Fibroblast of lung (primary cell): ENCODE data around the gene NLRP14. TPM values are rescaled to one million over a fixed set of nuclear protein-coding genes. Genes with fewer than 3 reads are reported as not detected.

Source experiments
- DNase-seq, 2 donors: peaks; one replicate each; pipeline versions ENCODE4 v3.0.0 to v3.0.0-alpha.2; 2010; ENCODE audit warnings: low read depth in 2 of 2
- H2AFZ ChIP-seq: 2 replicates; pipeline ENCODE4 v1.5.1; 2012; ENCODE audit warnings: low read length, control low read depth, inconsistent platforms
- H3K27ac ChIP-seq: 2 replicates; pipeline ENCODE4 v1.5.1; 2011; ENCODE audit warnings: low read length, control low read depth; ENCODE audit not compliant: insufficient read depth
- H3K27me3 ChIP-seq: 2 replicates; pipeline ENCODE4 v1.5.1; 2011; ENCODE audit warnings: mild to moderate bottlenecking, low read length; ENCODE audit not compliant: control insufficient read depth, insufficient read depth
- H3K36me3 ChIP-seq: 2 replicates; pipeline ENCODE4 v1.5.1; 2011; ENCODE audit warnings: low read length; ENCODE audit not compliant: control insufficient read depth, insufficient read depth
- H3K4me1 ChIP-seq: 2 replicates; pipeline ENCODE4 v1.5.1; 2011; ENCODE audit warnings: low read length; ENCODE audit not compliant: control insufficient read depth, insufficient read depth; ENCODE audit errors: extremely low read depth
- H3K4me2 ChIP-seq: 2 replicates; pipeline ENCODE4 v1.5.1; 2011; ENCODE audit warnings: low read length, control low read depth; ENCODE audit not compliant: insufficient read depth; ENCODE audit errors: extremely low read depth
- H3K4me3 ChIP-seq, 4 experiments: fragments of 200-600 bp in 1 of 4; sonication (generic) in 1 of 4; replicated peaks in 1 of 4; 2 replicates each; pipeline ENCODE4 v1.5.1; 2011 to 2016; ENCODE audit warnings: low read length in 4 of 4, low read depth in 3 of 4, mild to moderate bottlenecking in 3 of 4, control low read depth in 2 of 4, inconsistent platforms in 1 of 4, mixed read lengths in 1 of 4; ENCODE audit not compliant: insufficient read depth in 1 of 4; ENCODE audit errors: control extremely low read depth in 1 of 4
- H3K79me2 ChIP-seq: 2 replicates; pipeline ENCODE4 v1.5.1; 2012; ENCODE audit warnings: mild to moderate bottlenecking, low read length, inconsistent platforms; ENCODE audit not compliant: control insufficient read depth, insufficient read depth
- H3K9ac ChIP-seq: 2 replicates; pipeline ENCODE4 v1.5.1; 2011; ENCODE audit warnings: mild to moderate bottlenecking, low read length, control low read depth; ENCODE audit not compliant: insufficient read depth
- H3K9me3 ChIP-seq: 2 replicates; pipeline ENCODE4 v1.5.1; 2012; ENCODE audit warnings: low read depth, low read length; ENCODE audit not compliant: control insufficient read depth, insufficient read depth
- H4K20me1 ChIP-seq: 2 replicates; pipeline ENCODE4 v1.5.1; 2011; ENCODE audit warnings: low read length; ENCODE audit not compliant: control insufficient read depth, insufficient read depth; ENCODE audit errors: extremely low read depth
- CTCF ChIP-seq, 2 donors: IDR thresholded peaks in 1 of 2; conservative IDR thresholded peaks in 1 of 2; 1 replicate in 1 of 2; 2 replicates in 1 of 2; pipeline ENCODE4 v1.5.1; 2011 to 2012; ENCODE audit warnings: low read length in 2 of 2, control low read depth in 1 of 2, inconsistent platforms in 1 of 2, low read depth in 1 of 2, mild to moderate bottlenecking in 1 of 2
- EZH2 ChIP-seq: IDR thresholded peaks from 2 replicates; pipeline ENCODE4 v1.5.1; 2012; ENCODE audit warnings: low read length, control low read depth, mild to moderate bottlenecking; ENCODE audit errors: missing control alignments
- polyA plus RNA-seq, 2 donors: library from polyadenylated mRNA; depleted of rRNA in 1 of 2; stranded (reverse) in 1 of 2; unstranded in 1 of 2; fragments of >200 nt; gene quantifications; 2 replicates each; pipeline ENCODE4 v1.2.1, GENCODE V29; 2011 to 2012; ENCODE audit warnings: missing spikeins in 1 of 2
- total RNA-seq: library from RNA; depleted of rRNA; stranded (reverse); fragments of >200 nt; gene quantifications from 2 replicates; pipeline ENCODE4 v1.2.1, GENCODE V29; 2014

The NLRP14 gene
- total and polyA plus RNA-seq, 2 donors (not counting 1 experiment from before 2014, with no cell fraction given): 0.05 to 0.17 TPM

- Histone ChIP-seq H3K36me3 (no peaks in the 10 kb centered on the region), H3K4me1 (peaks cover 2% of the 10 kb centered on the region), H3K4me2 (no peak overlapping the region), H3K9me3 (no peaks in the 10 kb centered on the region), H3K27me3 (no peaks in the 10 kb centered on the region), H4K20me1 (no peaks in the 10 kb centered on the region), H3K79me2 (no peaks in the 10 kb centered on the region), H2AFZ (no peak overlapping the region), H3K9ac (no peak overlapping the region), H3K27ac (no peak overlapping the region), H3K4me3 (no peak overlapping the region)
- peak in 1 of 2 donors; percentile 1 for DNase-seq
- no peak for TF ChIP-seq CTCF (conservative IDR thresholded peaks at IDR 0.05 in 1 of 2, IDR thresholded peaks at IDR 0.05 in 1 of 2; ENCODE audit: low read depth in 1 of 2, low read length in 2 of 2)
Observed at GRCh38 chr11:7056828-7057513, 36.7 kb downstream of the NLRP14 start.

GRCh38 chr11:7057641-7058040, 37.4 kb downstream of the NLRP14 start:
- Histone ChIP-seq H3K9ac (no peak overlapping the region), H2AFZ (peak overlapping the region; percentile 50), H4K20me1 (no peaks in the 10 kb centered on the region), H3K36me3 (no peaks in the 10 kb centered on the region), H3K79me2 (no peaks in the 10 kb centered on the region), H3K4me3 (no peak overlapping the region), H3K4me1 (peaks cover 2% of the 10 kb centered on the region), H3K27ac (no peak overlapping the region), H3K4me2 (peak overlapping the region; percentile 19), H3K9me3 (no peaks in the 10 kb centered on the region), H3K27me3 (no peaks in the 10 kb centered on the region)
- no peak for TF ChIP-seq EZH2
- TF ChIP-seq CTCF (conservative IDR thresholded peaks at IDR 0.05 in 1 of 2, IDR thresholded peaks at IDR 0.05 in 1 of 2; ENCODE audit: low read depth in 1 of 2, low read length in 2 of 2): no peak
- no peak for DNase-seq

- no peak overlapping the region for H2AFZ ChIP-seq
- peak; percentile 44 to 58 for DNase-seq
- no peaks in the 10 kb centered on the region for H4K20me1 ChIP-seq
- H3K36me3 ChIP-seq: no peaks in the 10 kb centered on the region
- no peak overlapping the region for H3K27ac ChIP-seq
- no peaks in the 10 kb centered on the region for H3K27me3 ChIP-seq
- no peak overlapping the region for H3K9ac ChIP-seq
- H3K9me3 ChIP-seq: no peaks in the 10 kb centered on the region
- H3K4me1 ChIP-seq: peaks cover 2% of the 10 kb centered on the region
- no peak overlapping the region for H3K4me2 ChIP-seq
- H3K4me3 ChIP-seq: no peak overlapping the region
- TF ChIP-seq CTCF (conservative IDR thresholded peaks at IDR 0.05 in 1 of 2, IDR thresholded peaks at IDR 0.05 in 1 of 2; ENCODE audit: low read depth in 1 of 2, low read length in 2 of 2): no peak
- no peak for TF ChIP-seq EZH2
- H3K79me2 ChIP-seq: no peaks in the 10 kb centered on the region
Observed at GRCh38 chr11:7060868-7061267, 40.6 kb downstream of the NLRP14 start.
